Tibial artery (tissue), 4 donors: ENCODE data around the gene PALS1.

ENCODE experiments used
- DNase-seq, 2 donors: peaks; one replicate each; pipeline ENCODE4 v3.0.0-alpha.2; 2019
- H3K27ac ChIP-seq, 2 donors: fragments of 200-600 bp; sonication (generic) in 1 of 2; 1 replicate in 1 of 2; 2 replicates in 1 of 2; pipeline ENCODE4 v1.5.1; 2018 to 2019; ENCODE audit warnings: mild to moderate bottlenecking in 1 of 2
- H3K27me3 ChIP-seq, 2 donors: fragments of 200-600 bp; sonication (generic) in 1 of 2; one replicate each; pipeline versions ENCODE4 v1.5.1 to v1.6.0; 2016 to 2019
- H3K36me3 ChIP-seq, 3 donors: fragments of 200-600 bp; sonication (generic) in 2 of 3; one replicate each; pipeline ENCODE4 v1.5.1; 2016 to 2019; ENCODE audit warnings: mild to moderate bottlenecking in 2 of 3
- H3K4me1 ChIP-seq, 4 donors: fragments of 200-600 bp; sonication (generic) in 2 of 4; 1 replicate in 3 of 4; 2 replicates in 1 of 4; pipeline ENCODE4 v1.5.1; 2016 to 2019
- H3K4me3 ChIP-seq, 2 donors: fragments of 200-600 bp; sonication (generic) in 1 of 2; 1 replicate in 1 of 2; 2 replicates in 1 of 2; pipeline ENCODE4 v1.5.1; 2018 to 2019; ENCODE audit warnings: mild to moderate bottlenecking in 2 of 2
- H3K9me3 ChIP-seq, 3 donors: fragments of 200-600 bp; sonication (generic) in 1 of 3; one replicate each; pipeline ENCODE4 v1.5.1; 2016 to 2019
- CTCF ChIP-seq, 2 experiments: fragments of 200-600 bp in 1 of 2; fragments of 450-650 bp in 1 of 2; IDR thresholded peaks; one replicate each; pipeline ENCODE4 v1.5.1; 2017 to 2019; ENCODE audit warnings: antibody characterized with exemption in 2 of 2, mild to moderate bottlenecking in 1 of 2, moderate library complexity in 1 of 2
- intact Hi-C: fragments of 100-400 bp; cut with DNase I; formaldehyde crosslinking; loops from one replicate; pipeline ENCODE4 v1.15.0; 2023; ENCODE audit warnings: low total_unique reads

The PALS1 gene

GRCh38 chr14:67228325-67228984, 12.8 kb upstream of the PALS1 start:
- no peaks in the 10 kb centered on the region for H3K4me1 ChIP-seq
- H3K4me3 ChIP-seq, result no peak overlapping the region
- H3K27ac ChIP-seq, result no peak overlapping the region
- H3K27me3 ChIP-seq, result no peaks in the 10 kb centered on the region
- no peaks in the 10 kb centered on the region for H3K36me3 ChIP-seq
- no peak for DNase-seq
- intact Hi-C loops, result no loop called here
- no peaks in the 10 kb centered on the region for H3K9me3 ChIP-seq
- TF ChIP-seq CTCF (IDR thresholded peaks at IDR 0.05), result no peak

- Histone ChIP-seq H3K36me3 (no peaks in the 10 kb centered on the region), H3K9me3 (no peaks in the 10 kb centered on the region), H3K27me3 (no peaks in the 10 kb centered on the region), H3K4me3 (no peak overlapping the region), H3K4me1 (no peaks in the 10 kb centered on the region), H3K27ac (no peak overlapping the region)
- no peak for DNase-seq
- intact Hi-C loops, result no loop called here
- TF ChIP-seq CTCF (IDR thresholded peaks at IDR 0.05), result no peak
These were observed 9.2 kb upstream of the PALS1 start for GRCh38 chr14:67232066-67232465.

- no peak overlapping the region for H3K27ac ChIP-seq
- TF ChIP-seq CTCF (IDR thresholded peaks at IDR 0.05), result no peak
- no peaks in the 10 kb centered on the region for H3K9me3 ChIP-seq
- no peaks in the 10 kb centered on the region for H3K4me1 ChIP-seq
- intact Hi-C loops, result no loop called here
- H3K27me3 ChIP-seq, result no peaks in the 10 kb centered on the region
- no peaks in the 10 kb centered on the region for H3K36me3 ChIP-seq
- DNase-seq, result no peak
- no peak overlapping the region for H3K4me3 ChIP-seq
These were observed 8.6 kb upstream of the PALS1 start for GRCh38 chr14:67232621-67233020.

- Histone ChIP-seq H3K4me3 (no peak overlapping the region), H3K27me3 (no peaks in the 10 kb centered on the region), H3K27ac (no peak overlapping the region), H3K36me3 (no peaks in the 10 kb centered on the region), H3K9me3 (no peaks in the 10 kb centered on the region), H3K4me1 (peaks cover 0 to 12% (median 6%) of the 10 kb centered on the region in 4 donors)
- no peak for DNase-seq
- TF ChIP-seq CTCF (IDR thresholded peaks at IDR 0.05), result no peak
- intact Hi-C loops, result no loop called here
These were observed 3.6 kb upstream of the PALS1 start for GRCh38 chr14:67237591-67237990.

- no peak for DNase-seq
- Histone ChIP-seq H3K4me1 (peaks cover 0 to 31% (median 8%) of the 10 kb centered on the region in 4 donors), H3K36me3 (no peaks in the 10 kb centered on the region), H3K27me3 (no peaks in the 10 kb centered on the region), H3K9me3 (no peaks in the 10 kb centered on the region), H3K4me3 (no peak overlapping the region), H3K27ac (peak overlapping the region; percentile 98 to 99)
- intact Hi-C loops, result no loop called here
- no peak for TF ChIP-seq CTCF (IDR thresholded peaks at IDR 0.05)
These were observed 1.7 kb upstream of the PALS1 start for GRCh38 chr14:67239582-67239981.
